Natural killer cell (primary cell): Measurements from ENCODE around the gene FANCM. TPM values are rescaled to one million over a fixed set of nuclear protein-coding genes. Genes with fewer than 3 reads are reported as not detected.

Source experiments
- ATAC-seq, 3 donors: fragments of 150-1000 bp in 2 of 3; fragments of 200-7000 bp in 1 of 3; cut with Tn5 transposase; 1 replicate in 1 of 3; 2 replicates in 2 of 3; pipeline ENCODE4 v1.10.0; 2021; ENCODE audit warnings: mild to moderate bottlenecking in 2 of 3, moderate library complexity in 2 of 3
- DNase-seq, 2 donors: peaks; one replicate each; pipeline versions ENCODE4 v3.0.0 to v3.0.0-alpha.2; 2013 to 2021; ENCODE audit warnings: mixed read lengths in 1 of 2
- H3K27ac ChIP-seq: one replicate; pipeline ENCODE4 v1.5.1; 2013; ENCODE audit warnings: mild to moderate bottlenecking, low read length
- H3K27me3 ChIP-seq: one replicate; pipeline ENCODE4 v1.6.1; 2013; ENCODE audit warnings: low read length; ENCODE audit not compliant: control insufficient read depth, insufficient read depth
- H3K36me3 ChIP-seq: one replicate; pipeline ENCODE4 v1.6.1; 2013; ENCODE audit warnings: low read length; ENCODE audit not compliant: control insufficient read depth, insufficient read depth
- H3K4me1 ChIP-seq: one replicate; pipeline ENCODE4 v1.6.1; 2013; ENCODE audit warnings: low read length; ENCODE audit not compliant: control insufficient read depth, insufficient read depth
- H3K4me3 ChIP-seq: one replicate; pipeline ENCODE4 v1.5.1; 2013; ENCODE audit warnings: low read length
- H3K9me3 ChIP-seq: one replicate; pipeline ENCODE4 v1.6.1; 2013; ENCODE audit warnings: low read length; ENCODE audit not compliant: control insufficient read depth, insufficient read depth
- H3K27ac Mint-ChIP-seq, 2 donors: one replicate each; pipeline ENCODE4 v1.8.0; 2022; ENCODE audit warnings: mild to moderate bottlenecking in 2 of 2, mixed read lengths in 2 of 2, moderate library complexity in 1 of 2
- H3K27me3 Mint-ChIP-seq, 2 donors: one replicate each; pipeline ENCODE4 v1.8.0; 2022; ENCODE audit warnings: low read depth in 2 of 2, mixed read lengths in 2 of 2
- H3K36me3 Mint-ChIP-seq: one replicate; pipeline ENCODE4 v1.8.0; 2022; ENCODE audit warnings: mixed read lengths
- H3K4me1 Mint-ChIP-seq, 2 donors: one replicate each; pipeline ENCODE4 v1.8.0; 2022; ENCODE audit warnings: mixed read lengths in 2 of 2
- H3K4me3 Mint-ChIP-seq: one replicate; pipeline ENCODE4 v1.8.0; 2022; ENCODE audit warnings: mild to moderate bottlenecking, moderate library complexity, mixed read lengths
- H3K9me3 Mint-ChIP-seq, 2 donors: one replicate each; pipeline ENCODE4 v1.8.0; 2022; ENCODE audit warnings: mixed read lengths in 2 of 2
- CTCF ChIP-seq: fragments of 200-600 bp; IDR thresholded peaks from one replicate; pipeline ENCODE4 v1.8.0; 2022; ENCODE audit warnings: antibody characterized with exemption
- WGBS: methylation state at CpG from one replicate; pipeline ENCODE4 v1.1.7; 2013; ENCODE audit warnings: missing lambda C conversion rate; ENCODE audit not compliant: insufficient coverage; 5-methylcytosine and 5-hydroxymethylcytosine counted together
- intact Hi-C: fragments of 100-400 bp; cut with micrococcal nuclease; formaldehyde crosslinking; loops from one replicate; pipeline ENCODE4 v1.14.2; 2022
- total RNA-seq, 4 donors: library from RNA; stranded (reverse); fragments of 120-200 nt in 1 of 4; gene quantifications; one replicate each; pipeline versions ENCODE4 v1.2.3 to v1.2.4, GENCODE V29; 2013 to 2022

Gene FANCM
- total RNA-seq, 3 donors from 2014 or later (not counting 1 experiment from before 2014, with no cell fraction given), result 8.3 to 16.9 (median 13.2) TPM

- intact Hi-C loops, result no loop called here
- no peak overlapping the region for H3K27ac ChIP-seq
These were observed 8.9 kb downstream of the FANCM start for GRCh38 chr14:45144658-45145057.

GRCh38 chr14:45145214-45145613, 9.5 kb downstream of the FANCM start:
- no peak for ATAC-seq

More at GRCh38 chr14:45144658-45145057, 8.9 kb downstream of the FANCM start:
- Mint-ChIP-seq H3K4me1 (peaks cover 5 to 10% of the 10 kb centered on the region in 2 donors), H3K36me3 (no peaks in the 10 kb centered on the region), H3K27ac (no peak overlapping the region), H3K9me3 (no peaks in the 10 kb centered on the region), H3K4me3 (no peak overlapping the region), H3K27me3 (no peaks in the 10 kb centered on the region)
- Histone ChIP-seq H3K4me1 (no peaks in the 10 kb centered on the region), H3K9me3 (no peaks in the 10 kb centered on the region), H3K36me3 (no peaks in the 10 kb centered on the region), H3K4me3 (no peak overlapping the region), H3K27me3 (no peaks in the 10 kb centered on the region)
- DNase-seq (no peak), ATAC-seq (no peak)
- TF ChIP-seq CTCF, result no peak

GRCh38 chr14:45149602-45150001, 13.9 kb downstream of the FANCM start:
- H3K36me3 Mint-ChIP-seq, result no peaks in the 10 kb centered on the region
- no peak overlapping the region for H3K27ac ChIP-seq
- TF ChIP-seq CTCF, result no peak
- ATAC-seq, result no peak
- DNase-seq, result no peak
- no peaks in the 10 kb centered on the region for H3K9me3 Mint-ChIP-seq
- H3K4me3 Mint-ChIP-seq, result no peak overlapping the region
- H3K27ac Mint-ChIP-seq, result no peak overlapping the region
- no peaks in the 10 kb centered on the region for H3K9me3 ChIP-seq
- intact Hi-C loops, result no loop called here
- WGBS, result 94% methylated on average over 3 of the region's 3 CpGs
- H3K4me1 ChIP-seq, result no peaks in the 10 kb centered on the region
- H3K4me1 Mint-ChIP-seq, result peaks cover 3 to 5% of the 10 kb centered on the region in 2 donors
- H3K4me3 ChIP-seq, result no peak overlapping the region
- H3K36me3 ChIP-seq, result peaks cover 9% of the 10 kb centered on the region
- no peaks in the 10 kb centered on the region for H3K27me3 ChIP-seq
- no peaks in the 10 kb centered on the region for H3K27me3 Mint-ChIP-seq

More at GRCh38 chr14:45145214-45145613, 9.5 kb downstream of the FANCM start:
- Mint-ChIP-seq H3K36me3 (no peaks in the 10 kb centered on the region), H3K27me3 (no peaks in the 10 kb centered on the region), H3K4me3 (no peak overlapping the region), H3K9me3 (no peaks in the 10 kb centered on the region), H3K4me1 (peaks cover 5 to 10% of the 10 kb centered on the region in 2 donors), H3K27ac (no peak overlapping the region)
- no peak for DNase-seq
- no peaks in the 10 kb centered on the region for H3K9me3 ChIP-seq
- no peak for TF ChIP-seq CTCF
- no peaks in the 10 kb centered on the region for H3K27me3 ChIP-seq
- intact Hi-C loops, result no loop called here
- no peak overlapping the region for H3K4me3 ChIP-seq
- peaks cover 2% of the 10 kb centered on the region for H3K36me3 ChIP-seq
- 81% methylated on average over 2 of the region's 3 CpGs for WGBS
- H3K27ac ChIP-seq, result no peak overlapping the region
- no peaks in the 10 kb centered on the region for H3K4me1 ChIP-seq

- no peak for TF ChIP-seq CTCF
These were observed 14.7 kb downstream of the FANCM start for GRCh38 chr14:45150386-45150890.

More at GRCh38 chr14:45150386-45150890, 14.7 kb downstream of the FANCM start:
- no peaks in the 10 kb centered on the region for H3K36me3 Mint-ChIP-seq
- no peaks in the 10 kb centered on the region for H3K9me3 ChIP-seq
- ATAC-seq (no peak), DNase-seq (no peak)
- WGBS, result 100% methylated on average over 2 of the region's 4 CpGs
- no peaks in the 10 kb centered on the region for H3K27me3 ChIP-seq
- no peak overlapping the region for H3K27ac ChIP-seq
- intact Hi-C loops, result no loop called here
- H3K9me3 Mint-ChIP-seq, result no peaks in the 10 kb centered on the region
- peaks cover 9% of the 10 kb centered on the region for H3K36me3 ChIP-seq
- H3K4me3 Mint-ChIP-seq, result no peak overlapping the region
- H3K4me1 Mint-ChIP-seq, result peaks cover 0 to 5% of the 10 kb centered on the region in 2 donors
- no peaks in the 10 kb centered on the region for H3K4me1 ChIP-seq
- H3K27me3 Mint-ChIP-seq, result no peaks in the 10 kb centered on the region
- H3K27ac Mint-ChIP-seq, result no peak overlapping the region
- no peak overlapping the region for H3K4me3 ChIP-seq
